Skeletal muscle cell (primary cell): ENCODE measurements around the gene SLC7A10.
A peak's percentile ranks its signal among the peaks of the same experiment; 100 is the strongest.

Experiments used
- DNase-seq: peaks from one replicate; pipeline ENCODE4 v3.0.0-alpha.2; 2010; ENCODE audit warnings: low read depth
- H3K4me3 ChIP-seq: 2 replicates; pipeline ENCODE4 v1.5.1; 2011; ENCODE audit warnings: low read depth, mild to moderate bottlenecking, control low read depth, low read length, moderate library complexity

Gene SLC7A10

GRCh38 chr19:33205531-33206260 is 20.0 kb downstream of the SLC7A10 start:
- DNase-seq = no peak

GRCh38 chr19:33205110-33205509 is 20.5 kb downstream of the SLC7A10 start:
- DNase-seq = no peak
- no peak overlapping the region for H3K4me3 ChIP-seq

More at GRCh38 chr19:33205531-33206260, 20.0 kb downstream of the SLC7A10 start:
- H3K4me3 ChIP-seq = no peak overlapping the region

GRCh38 chr19:33204136-33204973 is 21.3 kb downstream of the SLC7A10 start:
- H3K4me3 ChIP-seq = no peak overlapping the region
- no peak for DNase-seq

GRCh38 chr19:33203529-33203928 is 22.1 kb downstream of the SLC7A10 start:
- no peak for DNase-seq
- H3K4me3 ChIP-seq = no peak overlapping the region

- no peak overlapping the region for H3K4me3 ChIP-seq
- DNase-seq = no peak
Measured at GRCh38 chr19:33202546-33203507, 22.8 kb downstream of the SLC7A10 start.

GRCh38 chr19:33201886-33202545 is 23.6 kb downstream of the SLC7A10 start:
- DNase-seq = no peak
- no peak overlapping the region for H3K4me3 ChIP-seq

GRCh38 chr19:33201473-33201872 is 24.2 kb downstream of the SLC7A10 start:
- DNase-seq = no peak
- H3K4me3 ChIP-seq = no peak overlapping the region

- H3K4me3 ChIP-seq = no peak overlapping the region
- DNase-seq = no peak
Measured at GRCh38 chr19:33199441-33200265, 26.0 kb downstream of the SLC7A10 start.

GRCh38 chr19:33198169-33198568 is 27.5 kb downstream of the SLC7A10 start:
- no peak for DNase-seq

GRCh38 chr19:33197591-33198000 is 28.1 kb downstream of the SLC7A10 start:
- H3K4me3 ChIP-seq = no peak overlapping the region
- DNase-seq = no peak

More at GRCh38 chr19:33198169-33198568, 27.5 kb downstream of the SLC7A10 start:
- H3K4me3 ChIP-seq = no peak overlapping the region

- H3K4me3 ChIP-seq = no peak overlapping the region
- DNase-seq = no peak
Measured at GRCh38 chr19:33196446-33197193, 29.0 kb downstream of the SLC7A10 start.

- no peak for DNase-seq
- H3K4me3 ChIP-seq = peak overlapping the region; percentile 57
Measured at GRCh38 chr19:33195645-33196347, 29.9 kb downstream of the SLC7A10 start.

- H3K4me3 ChIP-seq = peak overlapping the region; percentile 57
- no peak for DNase-seq
Measured at GRCh38 chr19:33194886-33195644, 30.6 kb downstream of the SLC7A10 start.

- DNase-seq = no peak
- H3K4me3 ChIP-seq = peak overlapping the region; percentile 57
Measured at GRCh38 chr19:33194532-33194885, 31.1 kb downstream of the SLC7A10 start.

GRCh38 chr19:33193865-33194362 is 31.7 kb downstream of the SLC7A10 start, which contains the start of gene LRP3:
Gene LRP3 (plus strand): TSS chr19:33194330. CDS start chr19:33194786, 456 bp downstream.
- no peak for DNase-seq
- peak within 1 kb of the TSS; percentile 57 for H3K4me3 ChIP-seq

GRCh38 chr19:33193269-33193864 is 32.3 kb downstream of the SLC7A10 start:
- no peak for DNase-seq
- no peak overlapping the region for H3K4me3 ChIP-seq
